PFSK-1 (cell line): ENCODE measurements around the gene PPP2R2C.

ENCODE experiments used
- POLR2AphosphoS5 ChIP-seq: IDR thresholded peaks from 2 replicates; pipeline ENCODE4 v1.6.1; 2012; ENCODE audit warnings: low read depth, mild to moderate bottlenecking, control low read depth, low read length, moderate library complexity
- TAF1 ChIP-seq: IDR thresholded peaks from 2 replicates; pipeline ENCODE4 v1.6.1; 2012; ENCODE audit warnings: low read length, control low read depth, borderline replicate concordance; ENCODE audit not compliant: insufficient read depth

- TF ChIP-seq POLR2AphosphoS5 (no peak), TAF1 (no peak)
Observed at GRCh38 chr4:6361076-6361784, 111.2 kb downstream of the PPP2R2C start.
